D721Med (cell line): ENCODE measurements around the gene POLR1B.
A peak's percentile ranks its signal among the peaks of the same experiment; 100 is the strongest.

Experiments
- DNase-seq: peaks from one replicate; pipeline ENCODE4 v3.0.0; 2011; ENCODE audit warnings: low spot score; ENCODE audit not compliant: insufficient read length
- FAIRE-seq: peaks from 2 replicates; lab custom pipeline; 2011; peaks lifted over from hg19 to GRCh38; lab: Jason Lieb, UNC
- CTCF ChIP-seq: IDR thresholded peaks from 2 replicates; pipeline ENCODE4 v1.5.1; 2012; ENCODE audit warnings: mild to moderate bottlenecking, control low read depth; ENCODE audit not compliant: insufficient read depth; ENCODE audit errors: missing control alignments

POLR1B gene

GRCh38 chr2:112579241-112579640 is 37.0 kb downstream of the POLR1B start:
- FAIRE-seq (no peak), DNase-seq (no peak)
- TF ChIP-seq CTCF, result no peak

- DNase-seq (no peak), FAIRE-seq (no peak)
- no peak for TF ChIP-seq CTCF
Observed at GRCh38 chr2:112580084-112580483, 37.8 kb downstream of the POLR1B start.

- no peak for FAIRE-seq
- peak; percentile 44 for TF ChIP-seq CTCF
- no peak for DNase-seq
Observed at GRCh38 chr2:112582314-112582746, 40.1 kb downstream of the POLR1B start.

- TF ChIP-seq CTCF, result peak; percentile 43
- no peak for DNase-seq
- FAIRE-seq, result no peak
Observed at GRCh38 chr2:112583497-112584133, 41.4 kb downstream of the POLR1B start.

GRCh38 chr2:112584134-112584890 is 42.0 kb downstream of the POLR1B start, which contains the start of gene CHCHD5:
Gene CHCHD5, plus strand, starts transcription at chr2:112584609. Its CDS starts 39 bp downstream, at chr2:112584648.
- FAIRE-seq, result no peak
- TF ChIP-seq CTCF, result peak; percentile 27
- peak; percentile 53 for DNase-seq

GRCh38 chr2:112584891-112585250 is 42.6 kb downstream of the POLR1B start:
- DNase-seq (no peak), FAIRE-seq (no peak)
- no peak for TF ChIP-seq CTCF

GRCh38 chr2:112585400-112585799 is 43.1 kb downstream of the POLR1B start:
- no peak for DNase-seq
- TF ChIP-seq CTCF, result no peak
- FAIRE-seq, result no peak
